K562 (cell line): ENCODE measurements around the gene ANK3.

Experiments used
- CEBPB ChIP-seq: fragments of 450-650 bp; IDR thresholded peaks from 2 replicates; pipeline ENCODE4 v1.6.1; 2016; ENCODE audit warnings: missing genetic modification characterization, missing compliant biosample characterization
- FOXK1 ChIP-seq: sonication (generic); formaldehyde crosslinking; IDR thresholded peaks from 2 replicates; pipeline ENCODE4 v1.8.0; 2022; ENCODE audit warnings: missing genetic modification reagents, mild to moderate bottlenecking, borderline replicate concordance
- IRF1 ChIP-seq: sonication (generic); formaldehyde crosslinking; IDR thresholded peaks from 2 replicates; pipeline ENCODE4 v1.8.0; 2022; ENCODE audit warnings: missing genetic modification reagents, mild to moderate bottlenecking, borderline replicate concordance
- JUND ChIP-seq, 2 experiments: IDR thresholded peaks; 2 replicates in 1 of 2; 3 replicates in 1 of 2; pipeline ENCODE4 v1.6.1; 2011; ENCODE audit warnings: borderline replicate concordance in 2 of 2, low read depth in 2 of 2, low read length in 2 of 2, improper control_type of control experiment in 1 of 2, missing biosample characterization in 1 of 2, missing genetic modification characterization in 1 of 2, missing genetic modification reagents in 1 of 2
- NR2C1 ChIP-seq, 2 experiments: fragments of 450-650 bp; IDR thresholded peaks; 2 replicates each; pipeline ENCODE4 v1.6.1; 2017; ENCODE audit warnings: mild to moderate bottlenecking in 2 of 2, antibody characterized with exemption in 1 of 2, inconsistent platforms in 1 of 2, missing compliant biosample characterization in 1 of 2, missing genetic modification characterization in 1 of 2
- POLR3A ChIP-seq: IDR thresholded peaks from 2 replicates; pipeline ENCODE4 v1.6.1; 2011; ENCODE audit warnings: borderline replicate concordance, mild to moderate bottlenecking, moderate library complexity; ENCODE audit not compliant: insufficient read length, insufficient read depth; ENCODE audit errors: extremely low read depth
- RBBP5 ChIP-seq: fragments of 200-600 bp; sonication (generic); IDR thresholded peaks from 2 replicates; pipeline ENCODE4 v1.6.1; 2012; ENCODE audit warnings: borderline replicate concordance, mild to moderate bottlenecking, low read length, control low read depth, inconsistent platforms; ENCODE audit not compliant: insufficient read depth, poor library complexity, severe bottlenecking
- SIN3A ChIP-seq, 2 experiments: fragments of 150-350 bp in 1 of 2; IDR thresholded peaks; 2 replicates each; pipeline ENCODE4 v1.6.1; 2011 to 2016; ENCODE audit warnings: borderline replicate concordance in 2 of 2, low read depth in 2 of 2, low read length in 2 of 2, mild to moderate bottlenecking in 2 of 2, moderate library complexity in 2 of 2; ENCODE audit not compliant: control insufficient read depth in 1 of 2

- TF ChIP-seq IRF1 (CRISPR knock-in tag) (no peak), POLR3A (no peak), RBBP5 (no peak), CEBPB (tag) (no peak), NR2C1 (IDR thresholded peaks at IDR 0.05) (no peak), NR2C1 (tag; IDR thresholded peaks at IDR 0.05) (no peak), JUND (IDR thresholded peaks at IDR 0.05; ENCODE audit: borderline replicate concordance, low read depth, low read length) (no peak), JUND (tag; IDR thresholded peaks at IDR 0.05; ENCODE audit: borderline replicate concordance, low read depth, low read length) (no peak), SIN3A (IDR thresholded peaks at IDR 0.05; ENCODE audit: borderline replicate concordance in 2 of 2, control insufficient read depth in 1 of 2, low read depth in 2 of 2, low read length in 2 of 2) (no peak), FOXK1 (no peak)
These were observed 287.9 kb downstream of the ANK3 start for GRCh38 chr10:60101821-60102220.
